Measurements from ENCODE around the gene DGAT2.

Gene DGAT2

GRCh38 chr11:75823946-75824345, 55.4 kb downstream of the DGAT2 start:
- ATAC-seq (ENCODE audit: insufficient read depth, low read depth), result no peak
- peaks cover 23% of the 10 kb centered on the region for H4K20me1 ChIP-seq (ENCODE audit: insufficient read depth, low read length)
- H3K9me3 ChIP-seq (ENCODE audit: insufficient read depth, low read length, severe bottlenecking), result no peaks in the 10 kb centered on the region
- H3K27ac ChIP-seq (ENCODE audit: low read length), result no peak overlapping the region
- H3K36me3 ChIP-seq (ENCODE audit: insufficient read depth, low read length), result no peaks in the 10 kb centered on the region; the same call in 1 of the 2 replicates
- H3K27me3 ChIP-seq (ENCODE audit: insufficient read depth, low read length, poor library complexity), result no peaks in the 10 kb centered on the region
- H3K4me3 ChIP-seq (ENCODE audit: low read depth in 1 of 2, low read length in 2 of 2), result no peak overlapping the region
- no peak for DNase-seq
- peaks cover 85% of the 10 kb centered on the region for H3K79me2 ChIP-seq (ENCODE audit: insufficient read depth, low read length)
- TF ChIP-seq CTCF (IDR thresholded peaks at IDR 0.05; ENCODE audit: borderline replicate concordance, extremely low read depth, low read length, poor library complexity, severe bottlenecking), result no peak
- no peak for TF ChIP-seq EZH2 (IDR thresholded peaks at IDR 0.05; ENCODE audit: borderline replicate concordance, low read depth, low read length, severe bottlenecking)
- no peak overlapping the region for H2AFZ ChIP-seq (ENCODE audit: low read depth, low read length)
- no peak overlapping the region for H3K9ac ChIP-seq (ENCODE audit: low read depth, low read length)
- H3K4me1 ChIP-seq (ENCODE audit: insufficient read depth, low read length), result no peaks in the 10 kb centered on the region
- no peak overlapping the region for H3K4me2 ChIP-seq (ENCODE audit: insufficient read depth, low read length)

GRCh38 chr11:75826461-75827230, 58.1 kb downstream of the DGAT2 start:
- H3K27ac ChIP-seq (ENCODE audit: low read length), result no peak overlapping the region
- H2AFZ ChIP-seq (ENCODE audit: low read depth, low read length), result no peak overlapping the region
- H3K9me3 ChIP-seq (ENCODE audit: insufficient read depth, low read length, severe bottlenecking), result no peaks in the 10 kb centered on the region
- no peak overlapping the region for H3K9ac ChIP-seq (ENCODE audit: low read depth, low read length)
- TF ChIP-seq EZH2 (IDR thresholded peaks at IDR 0.05; ENCODE audit: borderline replicate concordance, low read depth, low read length, severe bottlenecking) (no peak), CTCF (IDR thresholded peaks at IDR 0.05; ENCODE audit: borderline replicate concordance, extremely low read depth, low read length, poor library complexity, severe bottlenecking) (no peak)
- H3K4me2 ChIP-seq (ENCODE audit: insufficient read depth, low read length), result no peak overlapping the region
- peaks cover 21% of the 10 kb centered on the region for H4K20me1 ChIP-seq (ENCODE audit: insufficient read depth, low read length)
- peaks cover 79% of the 10 kb centered on the region for H3K79me2 ChIP-seq (ENCODE audit: insufficient read depth, low read length)
- no peaks in the 10 kb centered on the region; the same call in 1 of the 2 replicates for H3K36me3 ChIP-seq (ENCODE audit: insufficient read depth, low read length)
- H3K4me1 ChIP-seq (ENCODE audit: insufficient read depth, low read length), result no peaks in the 10 kb centered on the region
- no peak for ATAC-seq (ENCODE audit: insufficient read depth, low read depth)
- H3K4me3 ChIP-seq (ENCODE audit: low read depth in 1 of 2, low read length in 2 of 2), result no peak overlapping the region
- no peaks in the 10 kb centered on the region for H3K27me3 ChIP-seq (ENCODE audit: insufficient read depth, low read length, poor library complexity)
- DNase-seq, result no peak

GRCh38 chr11:75827562-75827961, 59.0 kb downstream of the DGAT2 start:
- Histone ChIP-seq H3K9me3 (ENCODE audit: insufficient read depth, low read length, severe bottlenecking) (no peaks in the 10 kb centered on the region), H4K20me1 (ENCODE audit: insufficient read depth, low read length) (peaks cover 17% of the 10 kb centered on the region), H3K27ac (ENCODE audit: low read length) (no peak overlapping the region), H3K79me2 (ENCODE audit: insufficient read depth, low read length) (peaks cover 75% of the 10 kb centered on the region), H3K27me3 (ENCODE audit: insufficient read depth, low read length, poor library complexity) (no peaks in the 10 kb centered on the region), H3K4me2 (ENCODE audit: insufficient read depth, low read length) (no peak overlapping the region), H3K4me1 (ENCODE audit: insufficient read depth, low read length) (no peaks in the 10 kb centered on the region), H3K36me3 (ENCODE audit: insufficient read depth, low read length) (no peaks in the 10 kb centered on the region; the same call in 1 of the 2 replicates), H2AFZ (ENCODE audit: low read depth, low read length) (no peak overlapping the region), H3K4me3 (ENCODE audit: low read depth in 1 of 2, low read length in 2 of 2) (no peak overlapping the region), H3K9ac (ENCODE audit: low read depth, low read length) (no peak overlapping the region)
- TF ChIP-seq CTCF (IDR thresholded peaks at IDR 0.05; ENCODE audit: borderline replicate concordance, extremely low read depth, low read length, poor library complexity, severe bottlenecking) (no peak), EZH2 (IDR thresholded peaks at IDR 0.05; ENCODE audit: borderline replicate concordance, low read depth, low read length, severe bottlenecking) (no peak)
- DNase-seq, result no peak
- no peak for ATAC-seq (ENCODE audit: insufficient read depth, low read depth)
